HEK293T (cell line): Measurements from ENCODE around the gene SH2D3C.

Source experiments
- CTCF ChIA-PET: fragments of 350-600 bp; formaldehyde crosslinking; extraction: SDS; loops from one replicate; lab custom pipeline; 2021; ENCODE audit warnings: antibody characterized with exemption, inconsistent platforms; lab: Yijun Ruan, JAX
- POLR2A ChIA-PET: fragments of 350-600 bp; formaldehyde crosslinking; extraction: SDS; loops from one replicate; lab custom pipeline; 2020; ENCODE audit warnings: antibody characterized with exemption, inconsistent platforms; lab: Yijun Ruan, JAX
- DNase-seq: peaks from one replicate; pipeline ENCODE4 v3.0.0; 2012; ENCODE audit warnings: mixed read lengths; ENCODE audit errors: extremely low spot score
- ARNT ChIP-seq: fragments of 450-650 bp; IDR thresholded peaks from 2 replicates; pipeline ENCODE4 v1.6.1; 2017; ENCODE audit warnings: mild to moderate bottlenecking
- BHLHE40 ChIP-seq: fragments of 450-650 bp; IDR thresholded peaks from 2 replicates; pipeline ENCODE4 v1.6.1; 2016; ENCODE audit warnings: mild to moderate bottlenecking, moderate library complexity, borderline replicate concordance
- CTBP1 ChIP-seq: fragments of 450-650 bp; IDR thresholded peaks from 2 replicates; pipeline ENCODE4 v1.6.1; 2016; ENCODE audit warnings: borderline replicate concordance
- ELF4 ChIP-seq: fragments of 450-650 bp; IDR thresholded peaks from 2 replicates; pipeline ENCODE4 v1.6.1; 2017; ENCODE audit warnings: antibody characterized with exemption
- FOXA1 ChIP-seq: fragments of 450-650 bp; IDR thresholded peaks from 2 replicates; pipeline ENCODE4 v1.6.1; 2016; ENCODE audit warnings: mild to moderate bottlenecking
- FOXK2 ChIP-seq: fragments of 450-650 bp; IDR thresholded peaks from 2 replicates; pipeline ENCODE4 v1.6.1; 2016; ENCODE audit warnings: mild to moderate bottlenecking
- FOXM1 ChIP-seq: fragments of 450-650 bp; IDR thresholded peaks from 2 replicates; pipeline ENCODE4 v1.6.1; 2017; ENCODE audit warnings: mild to moderate bottlenecking, borderline replicate concordance
- HDGF ChIP-seq: fragments of 450-650 bp; IDR thresholded peaks from 2 replicates; pipeline ENCODE4 v1.6.1; 2017; ENCODE audit warnings: antibody characterized with exemption, borderline replicate concordance
- L3MBTL2 ChIP-seq: fragments of 450-650 bp; conservative IDR thresholded peaks from 2 replicates; pipeline ENCODE4 v1.6.1; 2016; ENCODE audit warnings: mild to moderate bottlenecking
- LEF1 ChIP-seq: fragments of 450-650 bp; IDR thresholded peaks from 2 replicates; pipeline ENCODE4 v1.6.1; 2017; ENCODE audit warnings: mild to moderate bottlenecking, borderline replicate concordance
- NFRKB ChIP-seq: fragments of 450-650 bp; IDR thresholded peaks from 2 replicates; pipeline ENCODE4 v1.6.1; 2016; ENCODE audit warnings: mild to moderate bottlenecking, moderate library complexity
- PKNOX1 ChIP-seq: fragments of 450-650 bp; IDR thresholded peaks from 2 replicates; pipeline ENCODE4 v1.6.1; 2016
- SP1 ChIP-seq: fragments of 450-650 bp; IDR thresholded peaks from 2 replicates; pipeline ENCODE4 v1.6.1; 2017
- SUZ12 ChIP-seq: fragments of 450-650 bp; IDR thresholded peaks from 2 replicates; pipeline ENCODE4 v1.6.1; 2016; ENCODE audit warnings: mild to moderate bottlenecking
- TARDBP ChIP-seq: fragments of 450-650 bp; IDR thresholded peaks from 2 replicates; pipeline ENCODE4 v1.6.1; 2016
- ZNF384 ChIP-seq: fragments of 450-650 bp; IDR thresholded peaks from 2 replicates; pipeline ENCODE4 v1.6.1; 2016

Gene SH2D3C

GRCh38 chr9:127714951-127715469 is 63.5 kb downstream of the SH2D3C start:
- TF ChIP-seq ZNF384 (no peak), SUZ12 (no peak), FOXA1 (no peak), ELF4 (no peak), FOXM1 (no peak), ARNT (no peak), L3MBTL2 (no peak), HDGF (no peak), SP1 (no peak), FOXK2 (no peak), NFRKB (no peak)
- peak; percentile 38 for DNase-seq
- ChIA-PET POLR2A (interaction anchor here (0.9 to 1.6 kb wide), 6 partner anchors 11 to 125 kb away, joined by 3 to 5 read pairs (median 3); partner anchors contain the start of gene TOR2A), CTCF (no interaction called here)

GRCh38 chr9:127714020-127714750 is 64.3 kb downstream of the SH2D3C start:
- ChIA-PET POLR2A (interaction anchor here (0.9 to 1.0 kb wide), 3 partner anchors 23 to 126 kb away, joined by 3 read pairs; no protein-coding TSS in a partner anchor), CTCF (interaction anchor here (0.6 kb wide), 1 partner anchor 274 kb away, joined by 3 read pairs; no protein-coding TSS in a partner anchor)
- TF ChIP-seq ELF4, result no peak
- TF ChIP-seq LEF1, result no peak
- no peak for TF ChIP-seq FOXM1
- TF ChIP-seq SP1, result no peak
- no peak for TF ChIP-seq ARNT
- TF ChIP-seq BHLHE40, result no peak
- no peak for TF ChIP-seq CTBP1
- no peak for TF ChIP-seq FOXK2
- TF ChIP-seq HDGF, result no peak
- TF ChIP-seq SUZ12, result no peak
- TF ChIP-seq ZNF384, result no peak
- TF ChIP-seq NFRKB, result no peak
- TF ChIP-seq TARDBP, result no peak
- no peak for TF ChIP-seq PKNOX1
- TF ChIP-seq L3MBTL2, result no peak
- TF ChIP-seq FOXA1, result no peak
- no peak for DNase-seq

GRCh38 chr9:127712867-127713266 is 65.6 kb downstream of the SH2D3C start:
- TF ChIP-seq SP1 (no peak), PKNOX1 (no peak), FOXK2 (no peak), FOXM1 (no peak), BHLHE40 (no peak), HDGF (no peak), FOXA1 (no peak), LEF1 (no peak), ELF4 (no peak)
- ChIA-PET POLR2A (no interaction called here), CTCF (no interaction called here)

GRCh38 chr9:127712371-127712770 is 66.1 kb downstream of the SH2D3C start:
- ChIA-PET POLR2A (no interaction called here), CTCF (interaction anchor here (0.7 kb wide), 1 partner anchor 29 kb away, joined by 3 read pairs; no protein-coding TSS in a partner anchor)
- no peak for DNase-seq
- TF ChIP-seq ZNF384, result no peak

More at GRCh38 chr9:127712867-127713266, 65.6 kb downstream of the SH2D3C start:
- no peak for DNase-seq

GRCh38 chr9:127711831-127712274 is 66.6 kb downstream of the SH2D3C start:
- CTCF ChIA-PET, result interaction anchor here (0.7 kb wide), 1 partner anchor 29 kb away, joined by 3 read pairs; no protein-coding TSS in a partner anchor
- TF ChIP-seq SUZ12 (no peak), HDGF (no peak), FOXA1 (no peak), L3MBTL2 (no peak), FOXM1 (no peak), FOXK2 (no peak), LEF1 (no peak), CTBP1 (no peak), PKNOX1 (no peak), SP1 (no peak), BHLHE40 (no peak), ZNF384 (no peak), ARNT (no peak), NFRKB (no peak), ELF4 (no peak), TARDBP (no peak)
- no peak for DNase-seq
- POLR2A ChIA-PET, result no interaction called here

- ChIA-PET POLR2A (no interaction called here), CTCF (no interaction called here)
- DNase-seq, result no peak
- TF ChIP-seq TARDBP (no peak), PKNOX1 (no peak), FOXK2 (no peak), SP1 (no peak), FOXM1 (no peak), L3MBTL2 (no peak), BHLHE40 (no peak), CTBP1 (no peak), ZNF384 (no peak), LEF1 (no peak), ARNT (no peak), NFRKB (no peak), FOXA1 (no peak), SUZ12 (no peak), ELF4 (no peak)
These were observed 67.2 kb downstream of the SH2D3C start for GRCh38 chr9:127711226-127711701.
